ENCODE measurements around the gene CACNA1A.
"Not testable (repeated sequence)": the region's sequence is repeated elsewhere in the genome, so short reads cannot be mapped to it uniquely, and the experiment has no call there.

Gene CACNA1A

GRCh38 chr19:13220847-13221246, 285.4 kb downstream of the CACNA1A start:
- no peak for DNase-seq

DNA sequence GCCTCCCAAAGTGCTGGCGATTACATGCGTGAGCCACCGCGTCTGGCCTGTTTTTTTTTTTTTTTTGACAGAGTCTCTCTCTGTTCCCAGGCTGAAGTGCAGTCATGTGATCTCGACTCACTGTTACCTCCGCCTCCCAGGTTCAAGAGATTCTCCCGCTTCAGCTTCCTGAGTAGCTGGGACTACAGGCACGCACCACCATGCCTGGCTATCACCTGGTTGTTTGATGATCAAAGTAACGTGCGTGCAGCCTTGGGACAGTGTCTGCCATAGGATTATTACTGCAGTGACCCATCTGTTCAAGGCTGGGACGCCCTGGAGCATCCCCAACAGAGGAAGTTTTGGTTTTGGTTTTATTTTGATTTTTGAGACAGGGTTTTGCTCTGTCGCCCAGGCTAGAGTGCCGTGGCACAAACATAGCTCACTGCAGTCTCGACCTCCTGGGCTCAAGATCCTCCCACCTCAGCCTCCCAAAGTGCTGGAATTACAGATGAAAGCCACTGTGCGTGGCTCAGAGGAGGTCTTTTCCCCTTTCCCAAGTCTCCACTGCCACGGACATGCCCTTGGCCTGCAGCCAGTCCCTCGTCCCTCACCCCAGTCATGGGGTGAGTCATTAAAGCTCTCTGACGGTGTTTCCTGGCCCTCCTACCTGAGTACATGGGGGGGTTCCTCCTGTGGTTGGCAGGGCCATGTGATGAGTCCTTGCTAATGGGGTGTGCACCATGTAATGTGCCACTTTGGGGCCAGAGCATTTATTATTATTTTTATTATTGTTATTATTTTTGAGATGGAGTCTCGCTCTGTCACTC, 290.5 kb downstream of the CACNA1A start:
- no peak for DNase-seq

GRCh38 chr19:13214036-13214730, 292.1 kb downstream of the CACNA1A start:
- DNase-seq: no peak

GRCh38 chr19:13212759-13213330, 293.4 kb downstream of the CACNA1A start:
- DNase-seq: peak; percentile 3

- DNase-seq: no peak
These were observed 294.6 kb downstream of the CACNA1A start for GRCh38 chr19:13211426-13212308.

DNA sequence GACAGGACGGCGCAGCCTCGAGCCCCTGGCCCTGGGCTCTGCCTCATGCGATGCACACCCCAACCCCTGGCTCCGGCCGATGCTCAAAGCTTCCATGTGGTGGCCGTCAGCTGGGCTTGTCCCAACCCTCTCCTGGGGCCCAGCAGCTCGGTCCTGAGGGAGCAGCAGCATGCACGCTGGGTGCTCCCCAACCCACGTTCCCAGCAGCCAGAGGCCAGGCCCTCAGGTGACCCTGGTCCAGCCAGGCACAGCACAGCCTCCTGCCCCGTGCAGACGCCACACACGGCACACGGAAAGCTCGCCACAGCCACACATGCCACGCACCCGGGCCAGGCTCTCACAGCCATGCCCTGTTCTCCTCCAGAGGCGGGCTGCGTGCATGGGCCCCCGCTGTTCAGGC, 295.3 kb downstream of the CACNA1A start:
- no peak for DNase-seq

DNA sequence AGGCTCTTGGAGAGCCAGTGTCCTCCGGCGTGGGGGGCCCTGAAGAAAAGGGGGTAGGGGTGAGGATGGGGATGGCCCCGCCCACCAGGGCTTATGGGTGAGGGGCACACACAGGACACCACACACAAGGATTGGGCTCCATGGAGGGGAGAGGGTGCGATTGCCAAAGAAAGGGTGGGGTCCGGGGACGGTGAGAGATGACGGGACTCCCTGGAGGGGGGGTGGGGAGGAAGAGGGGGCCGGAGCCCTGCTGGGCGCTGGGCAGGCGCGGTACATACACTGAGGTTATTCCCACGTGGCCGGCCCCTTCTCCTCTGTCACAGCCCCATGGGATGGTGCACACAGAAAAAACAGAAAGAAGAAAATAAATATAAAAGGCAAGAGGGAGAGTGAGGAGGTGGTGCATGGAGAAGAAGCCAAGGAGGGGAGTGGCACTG, 295.9 kb downstream of the CACNA1A start:
- DNase-seq: no peak

- DNase-seq: no peak
These were observed 296.6 kb downstream of the CACNA1A start for GRCh38 chr19:13209484-13210338.

GRCh38 chr19:13208672-13209483, 297.4 kb downstream of the CACNA1A start:
- no peak for DNase-seq

GRCh38 chr19:13207846-13208671, 298.2 kb downstream of the CACNA1A start:
- DNase-seq: no peak

GRCh38 chr19:13207237-13207845, 298.9 kb downstream of the CACNA1A start:
- no peak for DNase-seq

DNA sequence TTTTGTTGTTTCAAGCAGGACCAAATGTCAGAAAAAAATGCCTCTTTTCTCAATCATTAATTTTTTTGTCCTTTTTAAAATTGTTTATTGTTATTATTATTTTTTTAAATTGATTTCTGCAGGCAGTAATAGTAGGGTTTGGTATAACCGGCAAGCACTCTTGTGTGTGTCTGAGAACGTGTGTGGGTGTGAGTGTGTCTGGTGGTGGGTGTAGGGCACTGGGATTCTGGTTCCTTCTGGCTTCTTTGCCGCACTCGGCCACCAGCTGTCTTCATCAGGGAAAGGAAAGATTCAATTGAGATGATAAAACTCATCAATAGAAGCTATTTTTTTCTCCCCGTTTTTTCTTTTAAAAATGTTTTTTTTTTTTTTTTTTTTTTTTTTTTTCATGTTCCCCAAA, 299.7 kb downstream of the CACNA1A start:
- DNase-seq: no peak

- DNase-seq: not testable (repeated sequence)
These were observed 304.2 kb downstream of the CACNA1A start for GRCh38 chr19:13202112-13202511.

GRCh38 chr19:13198634-13199033, 307.6 kb downstream of the CACNA1A start:
- no peak for DNase-seq

GRCh38 chr19:13195678-13196077, 310.6 kb downstream of the CACNA1A start:
- DNase-seq: no peak

DNA sequence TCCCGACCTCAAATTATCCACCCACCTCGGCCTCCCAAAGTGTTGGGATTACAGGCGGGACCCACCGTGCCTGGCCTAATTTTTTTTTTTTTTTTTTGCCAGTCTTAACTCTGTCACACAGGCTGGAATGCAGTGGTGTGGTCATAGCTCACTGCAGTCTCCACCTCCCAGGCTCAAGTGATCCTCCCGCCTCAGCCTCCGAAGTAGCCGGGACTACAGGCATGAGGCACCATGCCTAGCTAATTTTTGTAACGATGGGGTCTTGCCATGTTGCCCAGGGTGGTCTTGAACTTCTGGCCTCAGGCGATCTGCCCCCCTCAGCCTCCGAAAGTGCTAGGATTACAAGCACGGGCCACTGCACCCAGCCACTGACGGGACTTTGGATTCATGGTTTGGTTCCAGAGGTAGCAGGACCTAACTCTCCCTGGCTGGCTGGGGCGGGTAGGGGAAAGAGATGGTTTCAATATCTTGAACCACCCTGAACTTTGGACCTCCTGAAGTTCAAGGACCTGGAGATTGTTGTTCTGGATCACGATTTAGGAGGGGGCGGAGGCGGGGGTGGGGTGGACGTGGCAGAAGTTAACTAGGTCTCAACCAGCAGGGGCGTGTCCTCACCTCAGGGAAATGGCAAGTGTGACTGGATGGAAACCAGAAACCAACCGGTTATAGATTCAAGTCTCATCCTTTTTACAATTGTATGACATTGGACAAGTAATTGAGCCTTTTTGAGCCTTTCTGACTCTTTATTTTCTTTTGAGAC, 315.3 kb downstream of the CACNA1A start:
- no peak for DNase-seq

GRCh38 chr19:13189600-13189999, 316.7 kb downstream of the CACNA1A start:
- no peak for DNase-seq

GRCh38 chr19:13187419-13187818, 318.9 kb downstream of the CACNA1A start:
- no peak for DNase-seq

DNA sequence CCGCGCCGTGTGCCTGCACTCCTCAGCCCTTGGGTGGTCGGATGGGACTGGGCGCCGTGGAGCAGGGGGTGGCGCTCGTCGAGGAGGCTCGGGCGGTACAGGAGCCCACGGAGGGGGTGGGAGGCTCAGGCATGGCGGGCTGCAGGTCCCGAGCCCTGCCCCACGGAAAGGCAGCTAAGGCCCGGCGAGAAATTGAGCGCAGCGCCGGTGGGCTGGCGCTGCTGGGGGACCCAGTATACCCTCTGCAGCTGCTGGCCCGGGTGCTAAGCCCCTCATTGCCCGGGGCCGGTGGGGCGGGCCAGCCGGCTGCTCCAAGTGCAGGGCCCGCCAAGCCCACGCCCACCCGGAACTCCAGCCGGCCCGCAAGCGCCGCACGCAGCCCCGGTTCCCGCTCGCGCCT, 319.6 kb downstream of the CACNA1A start:
- DNase-seq: not testable (repeated sequence)

All from DMS79 treated with DMSO at 0.1 percent for 48 hours (cell line).